ENCODE data around the gene ZEB1.

ZEB1 gene

GRCh38 chr10:31467791-31468535, 148.9 kb downstream of the ZEB1 start:
- H3K36me3 ChIP-seq (ENCODE audit: control insufficient read depth, insufficient read depth, low read length, severe bottlenecking), result peaks cover 61% of the 10 kb centered on the region
- H3K4me3 ChIP-seq (ENCODE audit: low read length), result no peak overlapping the region
- H3K4me1 ChIP-seq (ENCODE audit: control insufficient read depth, insufficient read depth, low read length), result peaks cover 20% of the 10 kb centered on the region
- H3K9ac ChIP-seq (ENCODE audit: low read length), result no peak overlapping the region
- no peak for DNase-seq (ENCODE audit: low read depth)
- no peaks in the 10 kb centered on the region for H3K27me3 ChIP-seq (replicated peaks; ENCODE audit: control insufficient read depth, insufficient read depth, low read length)
- H3K9me3 ChIP-seq (ENCODE audit: control insufficient read depth, low read length), result peaks cover 24% of the 10 kb centered on the region

- Histone ChIP-seq H3K4me3 (ENCODE audit: low read length) (no peak overlapping the region), H3K4me1 (ENCODE audit: control insufficient read depth, insufficient read depth, low read length) (peaks cover 20% of the 10 kb centered on the region), H3K36me3 (ENCODE audit: control insufficient read depth, insufficient read depth, low read length, severe bottlenecking) (peaks cover 55% of the 10 kb centered on the region), H3K9ac (ENCODE audit: low read length) (no peak overlapping the region), H3K9me3 (ENCODE audit: control insufficient read depth, low read length) (peaks cover 23% of the 10 kb centered on the region), H3K27me3 (replicated peaks; ENCODE audit: control insufficient read depth, insufficient read depth, low read length) (no peaks in the 10 kb centered on the region)
- DNase-seq (ENCODE audit: low read depth), result no peak
Observed at GRCh38 chr10:31468536-31468859, 149.5 kb downstream of the ZEB1 start.

DNA sequence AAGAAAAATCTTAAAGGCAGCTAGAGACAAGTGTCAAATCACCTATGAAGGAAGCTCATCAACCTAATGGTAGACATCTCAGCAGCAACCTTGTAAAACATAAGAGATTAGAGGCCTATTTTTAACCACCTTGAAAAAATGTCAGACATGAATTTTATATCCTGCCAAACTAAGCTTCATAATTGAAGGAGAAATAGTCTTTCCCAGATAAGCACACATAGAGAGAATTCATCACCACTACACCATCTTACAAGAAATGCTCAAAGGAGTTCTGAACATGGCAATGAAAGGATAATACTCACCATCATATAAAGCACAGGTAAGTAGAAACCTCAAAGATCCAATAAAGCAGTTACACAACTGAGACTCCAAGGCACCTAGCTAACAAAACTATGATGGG, 156.5 kb downstream of the ZEB1 start:
- Histone ChIP-seq H3K9me3 (ENCODE audit: control insufficient read depth, low read length) (peaks cover 11% of the 10 kb centered on the region), H3K9ac (ENCODE audit: low read length) (no peak overlapping the region), H3K27me3 (replicated peaks; ENCODE audit: control insufficient read depth, insufficient read depth, low read length) (no peaks in the 10 kb centered on the region), H3K4me1 (ENCODE audit: control insufficient read depth, insufficient read depth, low read length) (no peaks in the 10 kb centered on the region), H3K4me3 (ENCODE audit: low read length) (no peak overlapping the region), H3K36me3 (ENCODE audit: control insufficient read depth, insufficient read depth, low read length, severe bottlenecking) (peaks cover 21% of the 10 kb centered on the region)
- DNase-seq (ENCODE audit: low read depth), result no peak

DNA sequence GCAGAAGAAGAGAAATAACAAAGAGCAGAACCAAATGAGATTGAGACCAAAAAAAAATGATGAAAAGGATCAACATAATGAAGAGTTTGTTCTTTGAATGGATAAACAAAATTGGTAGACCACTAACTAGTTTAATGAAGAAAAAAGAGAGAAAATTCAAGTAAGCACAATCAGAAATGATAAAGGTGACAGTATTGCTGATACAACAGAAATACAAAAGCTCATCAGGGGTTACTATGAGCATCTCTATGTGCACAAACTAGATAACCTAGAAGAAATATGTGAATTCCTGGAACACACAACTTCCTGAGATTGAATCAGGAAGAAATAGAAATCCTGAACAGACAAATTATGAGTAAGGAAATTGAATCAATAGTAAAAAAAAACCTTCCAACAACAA, 157.1 kb downstream of the ZEB1 start:
- H3K9ac ChIP-seq (ENCODE audit: low read length), result no peak overlapping the region
- H3K9me3 ChIP-seq (ENCODE audit: control insufficient read depth, low read length), result peaks cover 11% of the 10 kb centered on the region
- H3K4me3 ChIP-seq (ENCODE audit: low read length), result no peak overlapping the region
- no peaks in the 10 kb centered on the region for H3K4me1 ChIP-seq (ENCODE audit: control insufficient read depth, insufficient read depth, low read length)
- H3K36me3 ChIP-seq (ENCODE audit: control insufficient read depth, insufficient read depth, low read length, severe bottlenecking), result peaks cover 24% of the 10 kb centered on the region
- DNase-seq (ENCODE audit: low read depth), result no peak
- H3K27me3 ChIP-seq (replicated peaks; ENCODE audit: control insufficient read depth, insufficient read depth, low read length), result no peaks in the 10 kb centered on the region

- Histone ChIP-seq H3K9ac (ENCODE audit: low read length) (no peak overlapping the region), H3K4me1 (ENCODE audit: control insufficient read depth, insufficient read depth, low read length) (no peaks in the 10 kb centered on the region), H3K36me3 (ENCODE audit: control insufficient read depth, insufficient read depth, low read length, severe bottlenecking) (peaks cover 24% of the 10 kb centered on the region), H3K4me3 (ENCODE audit: low read length) (no peak overlapping the region), H3K9me3 (ENCODE audit: control insufficient read depth, low read length) (peaks cover 11% of the 10 kb centered on the region), H3K27me3 (replicated peaks; ENCODE audit: control insufficient read depth, insufficient read depth, low read length) (no peaks in the 10 kb centered on the region)
- DNase-seq (ENCODE audit: low read depth), result peak; percentile 16
Observed at GRCh38 chr10:31477584-31477983, 158.6 kb downstream of the ZEB1 start.

GRCh38 chr10:31479752-31480151, 160.7 kb downstream of the ZEB1 start:
- peaks cover 11% of the 10 kb centered on the region for H3K9me3 ChIP-seq (ENCODE audit: control insufficient read depth, low read length)
- H3K9ac ChIP-seq (ENCODE audit: low read length), result no peak overlapping the region
- no peaks in the 10 kb centered on the region for H3K4me1 ChIP-seq (ENCODE audit: control insufficient read depth, insufficient read depth, low read length)
- no peak overlapping the region for H3K4me3 ChIP-seq (ENCODE audit: low read length)
- peak; percentile 44 for DNase-seq (ENCODE audit: low read depth)
- H3K36me3 ChIP-seq (ENCODE audit: control insufficient read depth, insufficient read depth, low read length, severe bottlenecking), result peaks cover 24% of the 10 kb centered on the region
- no peaks in the 10 kb centered on the region for H3K27me3 ChIP-seq (replicated peaks; ENCODE audit: control insufficient read depth, insufficient read depth, low read length)

DNA sequence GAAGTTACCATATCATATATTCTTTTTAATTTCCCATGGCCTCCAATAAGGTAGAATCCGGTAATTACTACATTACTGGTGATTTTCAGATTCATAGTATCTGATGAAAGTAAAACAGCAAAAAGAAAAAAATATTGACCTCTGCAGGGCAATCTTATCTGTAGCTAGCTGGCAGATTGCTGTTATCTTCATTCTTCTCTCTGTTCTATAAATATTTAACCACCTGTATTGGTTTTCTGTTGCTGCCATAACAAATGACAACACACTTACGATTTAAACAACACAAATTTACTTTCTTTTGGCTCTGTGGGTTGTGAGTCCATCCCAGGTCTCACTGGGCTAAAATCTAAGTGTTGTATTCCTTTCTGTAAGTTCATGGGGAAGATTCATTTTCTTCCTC, 164.5 kb downstream of the ZEB1 start:
- no peaks in the 10 kb centered on the region for H3K9me3 ChIP-seq (ENCODE audit: control insufficient read depth, low read length)
- peaks cover 3% of the 10 kb centered on the region for H3K36me3 ChIP-seq (ENCODE audit: control insufficient read depth, insufficient read depth, low read length, severe bottlenecking)
- H3K4me1 ChIP-seq (ENCODE audit: control insufficient read depth, insufficient read depth, low read length), result no peaks in the 10 kb centered on the region
- H3K9ac ChIP-seq (ENCODE audit: low read length), result no peak overlapping the region
- DNase-seq (ENCODE audit: low read depth), result no peak
- no peaks in the 10 kb centered on the region for H3K27me3 ChIP-seq (replicated peaks; ENCODE audit: control insufficient read depth, insufficient read depth, low read length)
- H3K4me3 ChIP-seq (ENCODE audit: low read length), result no peak overlapping the region

DNA sequence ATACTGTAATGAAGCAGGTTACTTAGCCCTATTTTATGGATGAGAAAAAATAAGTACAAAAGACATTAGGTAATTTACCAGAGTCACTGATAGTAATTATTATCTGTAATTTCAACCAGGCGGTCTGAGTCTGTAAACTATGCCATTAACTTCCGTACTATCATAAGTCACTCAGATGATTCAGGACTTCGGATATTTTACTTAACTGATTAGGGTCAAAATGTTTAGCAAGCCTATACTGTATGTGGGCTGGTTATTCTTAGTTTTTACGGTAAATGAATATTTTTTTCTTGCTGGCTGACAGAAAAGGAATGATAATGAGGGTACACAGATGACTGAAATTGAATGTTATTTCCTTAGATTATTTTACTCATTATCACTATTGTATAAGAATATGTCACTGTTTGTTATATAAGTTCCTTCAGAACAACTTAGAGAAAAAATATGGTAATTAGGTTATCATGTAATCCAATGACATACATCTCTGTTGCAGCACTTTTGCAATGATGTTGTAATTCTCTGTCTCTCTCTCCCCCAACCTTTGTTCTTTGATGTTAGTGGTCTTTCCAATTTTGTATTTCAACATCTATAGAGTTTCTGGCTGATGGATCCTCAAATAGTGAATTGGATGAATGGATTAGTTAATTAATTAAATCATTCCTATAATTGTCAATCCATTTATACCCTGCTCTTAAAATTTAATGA, 165.6 kb downstream of the ZEB1 start:
- Histone ChIP-seq H3K36me3 (ENCODE audit: control insufficient read depth, insufficient read depth, low read length, severe bottlenecking) (peaks cover 3% of the 10 kb centered on the region), H3K4me1 (ENCODE audit: control insufficient read depth, insufficient read depth, low read length) (no peaks in the 10 kb centered on the region), H3K4me3 (ENCODE audit: low read length) (no peak overlapping the region), H3K9me3 (ENCODE audit: control insufficient read depth, low read length) (peaks cover 4% of the 10 kb centered on the region), H3K9ac (ENCODE audit: low read length) (no peak overlapping the region), H3K27me3 (replicated peaks; ENCODE audit: control insufficient read depth, insufficient read depth, low read length) (no peaks in the 10 kb centered on the region)
- DNase-seq (ENCODE audit: low read depth), result peak; percentile 66

DNA sequence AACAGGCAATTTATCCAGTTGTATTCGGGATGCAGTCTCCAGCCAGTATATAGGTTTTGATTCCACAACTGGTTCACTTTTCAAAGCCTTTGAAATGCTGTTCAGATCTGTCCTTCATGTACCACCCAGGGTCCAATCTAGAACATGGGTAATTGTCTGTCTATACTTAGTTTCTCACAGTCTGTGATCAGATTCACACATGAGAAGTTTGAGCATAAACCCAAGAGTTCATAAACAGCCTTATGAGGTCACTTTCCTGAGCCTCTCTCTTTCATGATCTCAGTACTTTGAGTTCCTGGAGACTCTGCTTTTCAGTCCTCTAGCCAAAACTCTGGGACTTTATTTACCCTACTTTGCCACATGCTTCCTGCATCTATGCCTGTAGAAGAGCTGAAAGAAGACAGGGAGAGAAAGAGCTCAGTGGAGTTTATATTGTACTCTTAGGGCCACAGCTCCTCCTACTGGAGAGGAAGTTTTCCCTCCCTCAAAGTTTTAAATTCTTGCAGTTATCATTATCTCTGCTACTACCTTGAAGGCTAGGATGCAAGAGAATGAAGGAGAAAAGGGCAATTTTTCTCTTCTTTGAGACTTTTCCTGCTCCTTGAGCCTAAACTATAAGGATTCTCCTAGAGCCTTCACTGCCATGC, 172.0 kb downstream of the ZEB1 start:
- no peak overlapping the region for H3K9ac ChIP-seq (ENCODE audit: low read length)
- peaks cover 4% of the 10 kb centered on the region for H3K9me3 ChIP-seq (ENCODE audit: control insufficient read depth, low read length)
- no peak overlapping the region for H3K4me3 ChIP-seq (ENCODE audit: low read length)
- peak; percentile 29 for DNase-seq (ENCODE audit: low read depth)
- H3K27me3 ChIP-seq (replicated peaks; ENCODE audit: control insufficient read depth, insufficient read depth, low read length), result no peaks in the 10 kb centered on the region
- H3K36me3 ChIP-seq (ENCODE audit: control insufficient read depth, insufficient read depth, low read length, severe bottlenecking), result peaks cover 5% of the 10 kb centered on the region
- H3K4me1 ChIP-seq (ENCODE audit: control insufficient read depth, insufficient read depth, low read length), result peaks cover 10% of the 10 kb centered on the region

GRCh38 chr10:31507427-31507826, 188.4 kb downstream of the ZEB1 start:
- no peak for DNase-seq (ENCODE audit: low read depth)
- H3K4me1 ChIP-seq (ENCODE audit: control insufficient read depth, insufficient read depth, low read length), result no peaks in the 10 kb centered on the region

GRCh38 chr10:31508234-31508633, 189.2 kb downstream of the ZEB1 start:
- Histone ChIP-seq H3K4me3 (ENCODE audit: low read length) (no peak overlapping the region), H3K9ac (ENCODE audit: low read length) (no peak overlapping the region), H3K9me3 (ENCODE audit: control insufficient read depth, low read length) (peaks cover 26% of the 10 kb centered on the region), H3K4me1 (ENCODE audit: control insufficient read depth, insufficient read depth, low read length) (no peaks in the 10 kb centered on the region), H3K36me3 (ENCODE audit: control insufficient read depth, insufficient read depth, low read length, severe bottlenecking) (peaks cover 84% of the 10 kb centered on the region), H3K27me3 (replicated peaks; ENCODE audit: control insufficient read depth, insufficient read depth, low read length) (no peaks in the 10 kb centered on the region)
- DNase-seq (ENCODE audit: low read depth), result no peak

More at GRCh38 chr10:31507427-31507826, 188.4 kb downstream of the ZEB1 start:
- no peaks in the 10 kb centered on the region for H3K27me3 ChIP-seq (replicated peaks; ENCODE audit: control insufficient read depth, insufficient read depth, low read length)
- peak overlapping the region; percentile 4 for H3K4me3 ChIP-seq (ENCODE audit: low read length)
- peaks cover 26% of the 10 kb centered on the region for H3K9me3 ChIP-seq (ENCODE audit: control insufficient read depth, low read length)
- no peak overlapping the region for H3K9ac ChIP-seq (ENCODE audit: low read length)
- peaks cover 83% of the 10 kb centered on the region for H3K36me3 ChIP-seq (ENCODE audit: control insufficient read depth, insufficient read depth, low read length, severe bottlenecking)

All from adipocyte (in vitro differentiated cells).